Smooth muscle cell (in vitro differentiated cells): ENCODE data around the gene CCDC102B. TPM values are rescaled to one million over a fixed set of nuclear protein-coding genes. Genes with fewer than 3 reads are reported as not detected.
A peak's percentile ranks its signal among the peaks of the same experiment; 100 is the strongest.

Experiments used
- DNase-seq: peaks from one replicate; lab custom pipeline; 2025; ENCODE audit not compliant: unreplicated experiment; lab: John Stamatoyannopoulos, UW
- H2AFZ ChIP-seq: fragments of 200-600 bp; sonication (generic); 2 replicates; pipeline ENCODE4 v1.6.0; 2016; ENCODE audit warnings: antibody characterized with exemption, low read depth, mild to moderate bottlenecking
- H3F3A ChIP-seq: fragments of 200-600 bp; sonication (generic); 2 replicates; pipeline ENCODE4 v1.6.0; 2017; ENCODE audit warnings: antibody characterized with exemption, low read depth
- H3K27ac ChIP-seq: fragments of 200-600 bp; sonication (generic); 2 replicates; pipeline ENCODE4 v1.5.1; 2016; ENCODE audit warnings: low read depth, mild to moderate bottlenecking
- H3K27me3 ChIP-seq: fragments of 200-600 bp; sonication (generic); 2 replicates; pipeline ENCODE4 v1.6.1; 2016; ENCODE audit warnings: low read depth, mild to moderate bottlenecking
- H3K36me3 ChIP-seq: fragments of 200-600 bp; sonication (generic); 2 replicates; pipeline ENCODE4 v1.5.1; 2016; ENCODE audit warnings: low read depth
- H3K4me1 ChIP-seq: fragments of 200-600 bp; sonication (generic); 2 replicates; pipeline ENCODE4 v1.5.1; 2016; ENCODE audit warnings: low read depth
- H3K4me2 ChIP-seq: fragments of 200-600 bp; sonication (generic); 2 replicates; pipeline ENCODE4 v1.6.0; 2016; ENCODE audit warnings: mild to moderate bottlenecking
- H3K4me3 ChIP-seq: fragments of 200-600 bp; sonication (generic); 2 replicates; pipeline ENCODE4 v1.5.1; 2016; ENCODE audit warnings: mild to moderate bottlenecking
- H3K79me2 ChIP-seq: fragments of 200-600 bp; sonication (generic); 2 replicates; pipeline ENCODE4 v1.6.0; 2016; ENCODE audit warnings: low read depth, mild to moderate bottlenecking
- H3K9ac ChIP-seq: fragments of 200-600 bp; sonication (generic); 2 replicates; pipeline ENCODE4 v1.6.0; 2016; ENCODE audit warnings: low read depth
- H3K9me3 ChIP-seq: fragments of 200-600 bp; sonication (generic); replicated peaks from 2 replicates; pipeline ENCODE4 v1.5.1; 2016; ENCODE audit warnings: low read depth
- H4K20me1 ChIP-seq: fragments of 200-600 bp; sonication (generic); 2 replicates; pipeline ENCODE4 v1.6.0; 2016; ENCODE audit warnings: low read depth
- CTCF ChIP-seq: fragments of 200-600 bp; sonication (generic); IDR thresholded peaks from 2 replicates; pipeline ENCODE4 v1.5.1; 2017; ENCODE audit warnings: borderline replicate concordance, mild to moderate bottlenecking, antibody characterized with exemption; ENCODE audit not compliant: insufficient read depth, poor library complexity, severe bottlenecking
- WGBS: methylation state at CpG from one replicate; pipeline ENCODE4 v1.1.7; 2016; ENCODE audit warnings: low lambda C conversion rate; 5-methylcytosine and 5-hydroxymethylcytosine counted together
- polyA plus RNA-seq: library from polyadenylated mRNA; unstranded; fragments of >200 nt; fragmentation: Nextera tagmentation; extraction: Ambion mirVana; gene quantifications from 2 replicates; pipeline ENCODE4 v1.2.1, GENCODE V29; 2016
- total RNA-seq: library from RNA; depleted of rRNA; stranded (reverse); fragments of >200 nt; gene quantifications from 2 replicates; pipeline ENCODE4 v1.2.3, GENCODE V29; 2014

The CCDC102B gene
- total and polyA plus RNA-seq, 2 experiments from 2014 or later, result 9.7 to 10.3 TPM

DNA sequence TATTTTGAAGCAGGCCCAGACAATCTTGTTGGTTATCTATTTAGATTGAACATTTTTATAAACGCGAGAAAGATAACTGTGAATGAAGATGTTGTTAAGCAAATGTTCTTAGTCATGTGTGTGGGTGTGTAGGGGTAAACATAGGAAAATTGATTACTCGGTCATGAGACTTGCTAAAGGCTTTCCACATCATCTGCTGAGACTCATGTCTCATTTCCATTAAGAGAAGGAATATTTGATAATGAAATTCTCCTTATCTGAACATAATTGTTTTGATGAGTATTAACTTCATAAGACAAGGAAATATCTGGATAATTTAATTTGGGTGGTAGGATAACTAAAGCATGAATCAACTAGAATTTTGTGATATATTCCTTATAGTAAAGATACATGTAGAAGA lies 19.7 kb downstream of the CCDC102B start:
- Histone ChIP-seq H2AFZ (peak overlapping the region; percentile 53), H4K20me1 (no peaks in the 10 kb centered on the region), H3K36me3 (no peaks in the 10 kb centered on the region), H3K79me2 (no peaks in the 10 kb centered on the region), H3K4me2 (peak overlapping the region; percentile 34), H3K27ac (peak overlapping the region; percentile 73), H3K27me3 (no peaks in the 10 kb centered on the region), H3K9ac (no peak overlapping the region), H3K9me3 (no peaks in the 10 kb centered on the region), H3K4me3 (no peak overlapping the region), H3K4me1 (no peaks in the 10 kb centered on the region), H3F3A (peaks cover 8% of the 10 kb centered on the region)
- TF ChIP-seq CTCF, result no peak
- WGBS, result 24% methylated on average over 3 of the region's 3 CpGs
- DNase-seq, result no peak

DNA sequence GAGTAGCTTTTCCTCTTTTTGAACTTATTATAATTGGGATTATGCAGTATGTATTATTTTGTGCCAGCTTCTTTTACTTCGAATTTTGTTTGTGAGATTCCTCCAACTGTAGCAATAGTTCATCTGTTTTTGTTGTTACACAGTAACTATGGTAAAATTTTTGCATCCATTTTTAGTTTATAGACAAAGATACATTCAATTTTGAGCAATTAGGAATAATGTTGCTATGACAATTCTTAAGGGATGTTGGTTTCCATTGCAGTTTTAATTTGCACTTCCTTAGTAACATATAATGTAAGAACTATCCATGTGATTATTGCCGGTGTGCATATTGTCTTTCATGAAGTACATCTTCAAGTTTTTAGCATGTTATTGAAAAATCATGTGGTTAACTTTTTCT lies 20.7 kb downstream of the CCDC102B start:
- no peak overlapping the region for H3K9ac ChIP-seq
- no peaks in the 10 kb centered on the region for H3K9me3 ChIP-seq
- H3K27ac ChIP-seq, result peak overlapping the region; percentile 73
- no peak overlapping the region for H3K4me3 ChIP-seq
- H3K4me2 ChIP-seq, result no peak overlapping the region
- DNase-seq, result no peak
- H3K79me2 ChIP-seq, result no peaks in the 10 kb centered on the region
- H3K36me3 ChIP-seq, result no peaks in the 10 kb centered on the region
- peak overlapping the region; percentile 35 for H2AFZ ChIP-seq
- no peak for TF ChIP-seq CTCF
- peaks cover 8% of the 10 kb centered on the region for H3F3A ChIP-seq
- no peaks in the 10 kb centered on the region for H3K4me1 ChIP-seq
- no peaks in the 10 kb centered on the region for H4K20me1 ChIP-seq
- WGBS, result 43% methylated on average over 2 of the region's 2 CpGs
- H3K27me3 ChIP-seq, result no peaks in the 10 kb centered on the region

- TF ChIP-seq CTCF, result no peak
- 92% methylated on average over 5 of the region's 5 CpGs for WGBS
- no peaks in the 10 kb centered on the region for H3K27me3 ChIP-seq
- no peak overlapping the region for H2AFZ ChIP-seq
- no peaks in the 10 kb centered on the region for H3K79me2 ChIP-seq
- no peaks in the 10 kb centered on the region for H3K4me1 ChIP-seq
- H3K9me3 ChIP-seq, result no peaks in the 10 kb centered on the region
- no peak overlapping the region for H3K4me3 ChIP-seq
- no peak overlapping the region for H3K27ac ChIP-seq
- H3F3A ChIP-seq, result no peaks in the 10 kb centered on the region
- no peak overlapping the region for H3K4me2 ChIP-seq
- no peaks in the 10 kb centered on the region for H4K20me1 ChIP-seq
- H3K36me3 ChIP-seq, result peaks cover 6% of the 10 kb centered on the region
- no peak for DNase-seq
- no peak overlapping the region for H3K9ac ChIP-seq
Measured at GRCh38 chr18:68822926-68823325, 25.0 kb downstream of the CCDC102B start.

DNA sequence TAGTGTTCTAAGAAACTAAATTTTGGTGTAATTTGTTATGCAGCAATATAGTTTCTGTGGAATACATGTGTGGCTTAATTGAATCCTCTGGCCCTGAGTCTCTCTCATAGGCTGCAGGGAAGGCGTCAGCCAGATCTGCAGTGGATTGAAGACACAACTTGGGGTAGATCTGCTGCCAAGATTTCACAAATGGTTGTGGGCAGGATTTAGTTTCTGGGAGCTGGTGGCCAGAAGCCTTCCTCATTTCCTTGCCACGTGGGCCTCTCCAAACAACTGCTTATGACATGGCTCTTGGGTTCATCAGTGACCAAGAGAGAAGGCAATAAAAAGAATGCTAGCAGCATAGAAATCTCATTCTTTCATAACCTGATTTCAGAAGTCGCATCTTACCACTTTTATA lies 28.2 kb downstream of the CCDC102B start:
- DNase-seq, result no peak
- Histone ChIP-seq H3K9ac (no peak overlapping the region), H3K4me3 (no peak overlapping the region), H3K36me3 (peaks cover 6% of the 10 kb centered on the region), H3K27ac (no peak overlapping the region), H2AFZ (no peak overlapping the region), H3F3A (no peaks in the 10 kb centered on the region), H3K4me1 (no peaks in the 10 kb centered on the region), H4K20me1 (no peaks in the 10 kb centered on the region), H3K9me3 (no peaks in the 10 kb centered on the region), H3K27me3 (no peaks in the 10 kb centered on the region), H3K79me2 (no peaks in the 10 kb centered on the region), H3K4me2 (no peak overlapping the region)
- no peak for TF ChIP-seq CTCF
- WGBS, result 79% methylated on average over 3 of the region's 3 CpGs
